ENCODE measurements around the gene ASXL1. TPM values are rescaled to one million over a fixed set of nuclear protein-coding genes. Genes with fewer than 3 reads are reported as not detected.
"Not testable (repeated sequence)": the region's sequence is repeated elsewhere in the genome, so short reads cannot be mapped to it uniquely, and the experiment has no call there.

The ASXL1 gene
- total RNA-seq, 1 donor from 2014 or later, result 133 TPM

DNA sequence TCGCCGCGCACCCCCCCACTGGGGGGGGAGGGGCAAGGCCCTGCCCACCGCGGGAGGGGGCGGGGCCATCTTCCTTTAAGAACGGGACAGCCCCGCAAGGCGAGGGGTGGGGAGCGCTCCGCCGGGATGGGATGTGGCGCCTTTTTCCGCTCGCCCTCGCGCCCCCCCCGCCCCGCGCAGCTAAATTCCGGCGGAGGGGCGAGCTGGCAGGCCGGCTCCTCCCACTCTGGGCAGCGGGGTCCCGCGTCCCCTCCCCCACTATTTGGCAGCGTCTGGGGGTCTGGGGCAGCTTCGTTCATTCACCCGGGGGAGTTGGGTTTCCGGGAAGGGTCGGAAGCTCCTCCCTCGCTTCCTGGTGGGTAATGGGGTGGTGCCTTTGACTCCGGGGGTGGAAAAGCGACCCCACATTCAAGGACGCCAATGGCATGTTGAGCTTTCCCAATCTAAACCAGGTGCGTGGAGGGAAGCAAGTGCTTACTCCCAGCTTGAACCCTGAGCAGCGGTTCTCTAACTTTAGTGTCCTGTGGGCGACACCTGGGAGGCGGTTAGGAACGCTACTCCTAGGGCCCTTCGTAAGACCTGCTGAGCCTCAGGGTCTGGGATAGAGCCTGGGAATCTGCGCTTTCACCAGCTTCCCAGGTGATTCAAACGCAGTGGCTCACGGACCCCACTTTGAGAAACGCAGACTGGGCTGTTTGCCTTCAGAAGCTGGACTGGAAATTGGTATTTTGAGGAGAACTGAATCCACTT lies 927 bp downstream of the ASXL1 start:
- intact Hi-C loops (cut with micrococcal nuclease), result loop anchor here (1.0 to 5.0 kb wide), 14 partner anchors 28 to 1373 kb away; partner anchors contain the start of genes COMMD7, PLAGL2, POFUT1 and TM9SF4

DNA sequence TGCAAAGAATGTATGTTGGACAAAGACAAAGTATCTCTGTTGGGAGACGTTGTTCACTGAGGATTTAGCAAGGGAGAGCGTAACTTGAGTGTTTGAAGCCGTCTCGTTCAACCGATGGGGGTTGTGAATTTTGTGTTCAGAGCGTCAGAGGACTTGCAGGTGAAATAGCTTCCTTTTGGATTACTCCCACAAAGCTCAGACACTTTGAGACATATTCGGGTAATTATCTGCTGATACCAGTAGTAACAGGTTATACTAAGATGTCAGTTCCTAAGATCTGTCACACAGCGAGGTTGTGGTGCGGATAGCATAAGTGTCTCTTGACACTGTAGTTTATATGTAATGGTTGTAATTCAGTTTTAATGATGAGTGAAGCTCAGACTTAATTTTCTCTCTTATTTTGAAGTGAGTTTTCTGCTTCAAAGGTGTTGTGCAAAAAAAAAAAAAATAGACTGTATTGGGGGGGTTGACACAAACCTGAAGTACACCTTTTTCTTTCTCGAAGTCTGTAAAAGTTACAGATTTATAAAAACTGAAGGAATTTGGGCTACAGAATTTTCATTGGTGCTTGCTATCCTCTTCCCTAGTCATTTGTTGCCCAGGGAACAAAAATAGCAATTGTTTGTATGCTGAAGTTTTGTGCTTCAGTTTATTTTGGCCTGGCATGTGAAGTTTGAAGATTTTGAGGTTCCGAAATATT lies 1.7 kb downstream of the ASXL1 start:
- intact Hi-C loops (cut with micrococcal nuclease), result loop anchor here (1.0 to 5.0 kb wide), 7 partner anchors 28 to 1373 kb away; partner anchors contain the start of genes COMMD7 and ZNF341

DNA sequence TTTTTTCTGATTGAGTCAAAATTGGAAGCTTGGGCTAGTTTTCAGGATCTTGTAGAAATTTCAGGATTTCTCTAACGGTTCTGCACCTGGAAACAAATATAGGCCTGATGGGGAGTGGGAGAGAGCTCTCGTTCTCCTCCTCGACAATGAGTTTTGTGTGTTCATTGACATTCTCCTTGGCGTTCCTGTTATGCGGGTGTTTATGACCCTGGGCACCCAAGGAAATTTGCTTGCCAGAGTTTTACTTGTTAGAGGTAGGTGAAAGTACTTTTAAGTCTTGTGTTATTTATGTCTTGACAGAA lies 2.2 kb downstream of the ASXL1 start:
- intact Hi-C loops (cut with micrococcal nuclease), result no loop called here

DNA sequence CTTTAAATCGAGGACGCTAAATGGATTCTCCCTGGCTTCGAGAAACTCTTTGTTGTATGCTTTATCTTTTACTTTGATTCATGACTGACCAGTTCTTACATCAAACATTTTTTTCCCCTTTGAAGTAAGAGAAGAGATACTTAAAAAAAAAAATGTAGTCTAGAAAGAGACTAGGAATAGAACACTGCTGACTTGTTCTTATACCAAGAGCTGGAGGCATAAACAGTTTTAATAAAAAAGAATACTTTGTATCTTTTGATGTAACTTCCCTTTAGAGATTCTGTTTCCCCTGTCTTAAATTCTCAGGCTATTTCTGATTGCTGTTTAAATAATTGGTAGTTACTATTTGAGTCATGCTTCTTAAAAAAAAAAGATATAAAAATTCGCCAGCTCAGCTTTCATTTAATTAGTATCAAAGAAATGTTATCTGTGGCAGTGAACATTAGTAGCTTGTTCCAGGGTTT lies 4.8 kb downstream of the ASXL1 start:
- intact Hi-C loops (cut with micrococcal nuclease), result no loop called here

DNA sequence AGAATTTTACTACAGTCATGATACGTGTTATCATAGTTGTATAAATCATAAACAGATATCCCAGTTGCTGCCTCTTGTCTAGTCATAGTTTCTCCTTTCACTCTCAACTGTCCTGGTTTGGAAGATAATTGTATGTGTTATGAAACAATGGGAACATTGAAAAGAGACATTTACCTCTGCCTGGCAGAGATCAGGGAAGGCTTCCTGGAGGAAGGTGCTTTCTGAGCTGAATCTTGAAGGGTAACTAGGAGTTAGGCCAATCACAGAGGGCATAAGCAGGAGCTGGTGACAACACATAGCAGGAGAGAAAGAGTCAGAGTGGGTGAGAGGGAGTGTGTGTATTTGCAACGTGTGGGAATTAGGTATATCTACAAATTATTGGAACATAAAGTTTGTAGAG lies 5.4 kb downstream of the ASXL1 start:
- intact Hi-C loops (cut with micrococcal nuclease), result no loop called here

DNA sequence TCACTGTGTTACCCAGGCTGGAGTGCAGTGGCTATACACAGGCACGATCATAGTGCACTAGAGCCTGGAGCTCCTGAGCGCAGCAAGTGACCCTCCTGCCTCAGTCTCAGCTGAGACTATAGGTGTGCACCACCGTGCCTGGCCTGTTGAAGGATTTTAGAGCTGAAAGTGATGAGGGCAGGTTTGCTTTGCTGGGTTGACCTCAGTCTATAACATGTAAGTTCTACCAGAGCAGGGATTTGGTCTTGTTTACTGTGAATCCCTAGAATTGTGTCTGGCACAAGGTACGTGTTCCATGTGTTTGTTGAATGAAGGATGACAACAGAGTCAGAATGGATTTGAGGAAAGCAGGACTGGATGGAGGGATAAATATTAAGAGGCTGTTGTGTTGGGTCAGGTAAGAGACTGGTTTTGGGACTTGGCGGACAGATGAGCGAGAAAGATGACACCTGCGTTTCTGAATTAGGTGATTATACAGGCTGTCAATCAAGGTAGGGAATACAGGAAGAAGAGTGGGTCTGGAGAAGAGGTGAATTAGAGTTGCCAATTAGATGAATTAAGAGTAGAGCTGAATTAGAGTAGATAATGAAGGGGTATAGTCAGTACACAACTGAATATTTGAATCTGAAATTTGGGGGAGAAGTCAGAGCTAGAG lies 6.5 kb downstream of the ASXL1 start:
- intact Hi-C loops (cut with micrococcal nuclease), result no loop called here

DNA sequence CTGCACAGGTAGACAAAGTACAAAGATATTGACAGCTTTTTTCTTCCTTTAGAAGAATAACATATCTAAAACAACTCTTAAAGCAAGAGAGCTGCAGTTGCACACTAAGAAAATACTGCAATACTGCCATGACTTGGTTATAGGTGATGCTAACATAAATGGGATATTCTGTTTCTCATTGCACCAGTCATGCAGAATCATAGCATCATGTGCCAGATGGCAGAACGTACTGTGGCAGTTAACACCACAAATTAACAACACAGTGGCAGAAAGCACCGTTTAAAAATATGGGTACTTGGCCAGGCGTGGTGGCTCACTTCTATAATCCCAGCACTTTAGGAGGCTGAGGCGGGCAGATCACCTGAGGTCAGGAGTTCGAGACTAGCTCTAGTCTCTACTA lies 7.4 kb downstream of the ASXL1 start:
- intact Hi-C loops (cut with micrococcal nuclease), result no loop called here

DNA sequence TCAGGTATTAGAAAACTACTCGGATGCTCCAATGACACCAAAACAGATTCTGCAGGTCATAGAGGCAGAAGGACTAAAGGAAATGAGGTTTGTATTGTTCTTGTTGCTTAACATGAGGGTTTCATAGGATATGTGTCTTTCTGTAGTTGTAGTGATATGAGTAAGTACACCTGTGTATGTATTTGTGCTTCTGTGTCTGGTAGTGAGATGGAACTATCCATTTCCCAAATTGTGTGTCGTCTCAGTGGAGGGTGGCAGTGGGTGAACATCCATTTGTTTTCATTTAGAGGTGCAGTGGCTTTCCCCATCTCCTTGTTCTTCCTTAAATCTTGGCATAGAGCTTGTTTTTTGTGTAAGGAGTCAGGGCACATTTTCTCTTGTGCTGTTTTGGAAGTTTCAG lies 8.2 kb downstream of the ASXL1 start:
- intact Hi-C loops (cut with micrococcal nuclease), result no loop called here

DNA sequence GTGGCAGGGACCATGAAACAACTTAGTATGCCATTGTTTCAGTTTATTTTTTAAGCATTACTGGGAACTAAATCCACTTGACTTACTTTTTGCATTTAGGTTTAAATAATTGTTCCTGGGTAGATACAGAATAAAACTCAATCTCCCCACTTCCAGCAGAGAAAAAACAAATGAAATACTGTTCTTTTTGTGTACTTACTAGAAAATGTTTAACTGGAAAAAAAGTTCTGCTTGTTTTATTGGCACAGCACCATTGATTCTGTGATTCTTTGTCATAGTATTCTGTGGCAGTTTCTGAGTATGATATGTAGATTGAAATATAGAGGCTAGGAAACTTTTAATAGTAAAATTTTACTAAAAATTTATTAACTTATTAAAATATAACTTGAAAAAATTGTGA lies 10.2 kb downstream of the ASXL1 start:
- intact Hi-C loops (cut with micrococcal nuclease), result no loop called here

DNA sequence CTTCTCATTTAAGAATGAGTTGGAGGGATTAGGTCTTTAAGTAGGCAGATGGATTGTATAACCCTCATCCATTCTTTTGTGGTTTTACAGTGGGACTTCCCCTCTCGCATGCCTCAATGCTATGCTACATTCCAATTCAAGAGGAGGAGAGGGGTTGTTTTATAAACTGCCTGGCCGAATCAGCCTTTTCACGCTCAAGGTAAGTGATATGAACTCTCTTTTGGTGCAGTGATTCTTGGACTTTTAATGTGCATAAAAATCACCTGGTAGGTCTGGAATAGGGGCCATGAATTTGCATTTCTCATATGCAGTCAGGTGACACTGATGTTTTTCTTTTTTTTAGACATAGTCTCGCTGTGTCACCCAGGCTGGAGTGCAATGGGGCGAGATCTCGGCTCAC lies 10.8 kb downstream of the ASXL1 start:
- intact Hi-C loops (cut with micrococcal nuclease), result loop anchor here (1.0 kb wide), 1 partner anchor 33 kb away; no protein-coding TSS in a partner anchor

DNA sequence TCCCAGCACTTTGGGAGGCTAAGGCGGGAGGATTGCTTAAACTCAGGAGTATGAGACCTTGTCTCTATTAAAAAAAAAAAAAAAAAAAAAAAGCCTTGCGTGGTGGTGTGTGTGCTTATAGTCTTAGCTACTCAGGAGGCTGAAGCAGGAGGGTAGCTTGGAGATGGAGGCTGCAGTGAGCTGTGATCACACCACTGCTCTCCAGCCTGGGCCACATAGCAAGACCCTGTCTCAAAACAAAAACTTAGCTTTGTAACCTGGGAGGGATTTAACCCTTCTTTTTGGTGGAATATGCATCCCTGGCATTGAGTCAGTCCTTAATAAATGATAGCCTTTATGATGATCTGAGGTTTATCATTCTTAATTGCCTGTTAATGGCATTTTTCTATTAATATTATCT lies 12.8 kb downstream of the ASXL1 start:
- intact Hi-C loops (cut with micrococcal nuclease), result no loop called here

DNA sequence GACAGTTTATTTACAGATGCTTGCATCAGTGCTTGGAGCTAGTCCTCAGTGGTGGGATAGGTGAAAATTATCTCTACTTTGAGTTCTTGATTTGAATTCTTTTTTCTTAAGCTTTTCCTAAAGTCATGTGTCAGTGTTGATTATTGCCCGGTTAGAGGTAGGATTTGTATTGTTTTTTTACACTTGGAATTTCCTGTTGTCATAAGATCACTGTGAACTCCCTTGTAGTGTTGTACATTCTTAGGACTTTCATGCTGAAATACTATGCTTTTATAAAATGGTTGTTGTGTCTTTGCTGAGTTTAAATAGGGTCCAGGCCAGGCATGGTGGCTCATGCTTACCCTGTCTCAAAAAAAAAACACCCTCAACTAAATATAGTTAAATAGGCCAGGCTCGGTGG lies 20.3 kb downstream of the ASXL1 start:
- intact Hi-C loops (cut with micrococcal nuclease), result no loop called here

DNA sequence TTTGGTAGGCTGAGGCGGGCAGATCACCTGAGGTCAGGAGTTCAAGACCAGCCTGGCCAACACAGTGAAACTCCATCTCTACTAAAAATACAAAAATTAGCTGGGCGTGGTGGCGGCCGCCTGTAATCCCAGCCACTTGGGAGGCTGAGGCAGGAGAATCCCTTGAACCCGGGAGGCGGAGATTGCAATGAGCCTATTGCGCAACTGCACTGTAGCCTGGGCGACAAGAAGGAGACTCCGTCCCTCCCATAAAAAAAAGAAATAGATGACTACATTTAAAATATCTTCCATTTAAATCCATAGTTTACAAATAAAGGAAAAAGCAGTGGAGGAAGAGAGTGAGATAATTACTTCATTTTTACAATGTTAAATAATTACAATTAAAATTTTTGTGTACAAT lies 21.9 kb downstream of the ASXL1 start:
- intact Hi-C loops (cut with micrococcal nuclease), result not testable (repeated sequence)

DNA sequence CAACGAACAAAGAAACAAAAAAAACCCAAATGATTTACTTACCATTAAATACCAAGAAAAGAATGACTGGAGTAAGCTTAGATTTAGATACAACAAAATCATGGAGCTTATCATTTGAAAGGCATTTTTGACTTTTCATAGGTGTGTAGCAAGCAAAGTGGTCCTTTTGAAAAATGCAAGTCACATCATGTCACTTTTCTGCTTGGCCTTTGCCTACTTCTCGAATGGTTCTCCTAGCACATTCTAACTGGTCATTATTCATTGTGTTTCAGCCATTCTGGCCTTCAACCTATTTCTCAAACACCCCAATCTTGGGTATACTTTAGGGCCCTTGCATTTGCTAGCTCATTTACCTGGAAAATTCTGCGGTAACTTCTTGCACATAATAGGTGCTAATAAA lies 22.6 kb downstream of the ASXL1 start:
- intact Hi-C loops (cut with micrococcal nuclease), result no loop called here

DNA sequence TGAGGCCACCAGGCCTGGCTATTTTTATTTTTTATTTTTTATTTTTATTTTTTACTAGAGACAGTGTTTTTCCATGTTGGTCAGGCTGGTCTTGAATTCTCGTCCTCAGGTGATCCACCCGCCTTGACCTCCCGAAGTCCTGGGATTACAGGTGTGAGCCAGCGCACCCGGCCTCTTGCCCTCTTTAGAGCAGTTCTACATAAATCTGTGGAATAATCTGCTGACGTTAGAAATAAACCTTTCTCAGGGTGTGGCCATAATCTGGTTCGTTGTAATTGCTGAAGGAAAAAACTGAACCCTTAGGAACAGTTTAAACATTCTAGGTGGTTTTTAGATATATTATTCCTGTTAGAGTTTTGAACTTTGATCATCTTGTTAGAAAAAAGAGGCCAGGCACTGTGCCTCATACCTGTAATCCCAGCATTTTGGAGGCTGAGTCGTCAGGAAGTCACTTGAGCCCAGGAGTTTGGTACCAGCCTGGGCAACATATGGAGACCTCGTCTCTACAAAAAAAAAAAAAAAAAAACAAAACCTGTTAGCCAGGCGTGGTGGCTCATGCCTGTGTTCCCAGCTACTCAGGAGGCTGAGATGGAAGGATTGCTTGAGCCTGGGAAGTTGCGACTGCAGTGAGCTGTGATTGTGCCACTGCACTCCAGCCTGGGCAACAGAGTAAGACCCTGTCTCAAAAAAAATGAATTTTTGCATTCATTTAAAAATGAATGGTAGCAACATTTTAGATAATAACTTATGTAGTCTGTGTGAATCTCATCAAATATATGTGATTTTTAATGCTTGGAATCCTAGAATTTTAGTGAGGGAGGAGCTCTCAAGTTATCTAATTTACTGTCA lies 24.2 kb downstream of the ASXL1 start:
- intact Hi-C loops (cut with micrococcal nuclease), result no loop called here

DNA sequence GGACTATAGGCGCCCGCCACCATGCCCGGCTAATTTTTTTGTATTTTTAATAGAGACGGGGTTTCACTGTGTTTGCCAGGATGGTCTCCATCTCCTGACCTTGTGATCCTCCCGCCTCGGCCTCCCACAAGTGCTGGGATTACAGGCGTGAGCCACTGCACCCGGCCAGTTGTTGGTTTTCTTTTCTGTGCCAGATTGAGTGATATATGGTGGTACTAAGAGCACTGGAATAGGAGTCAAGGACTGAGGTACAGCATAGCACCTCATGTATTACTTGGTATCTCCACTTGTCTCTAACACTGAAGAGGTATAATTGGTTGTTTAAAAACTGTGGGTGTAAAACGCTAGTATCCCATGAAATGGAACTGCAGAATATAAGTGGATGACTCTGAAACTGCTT lies 25.3 kb downstream of the ASXL1 start:
- intact Hi-C loops (cut with micrococcal nuclease), result not testable (repeated sequence)

DNA sequence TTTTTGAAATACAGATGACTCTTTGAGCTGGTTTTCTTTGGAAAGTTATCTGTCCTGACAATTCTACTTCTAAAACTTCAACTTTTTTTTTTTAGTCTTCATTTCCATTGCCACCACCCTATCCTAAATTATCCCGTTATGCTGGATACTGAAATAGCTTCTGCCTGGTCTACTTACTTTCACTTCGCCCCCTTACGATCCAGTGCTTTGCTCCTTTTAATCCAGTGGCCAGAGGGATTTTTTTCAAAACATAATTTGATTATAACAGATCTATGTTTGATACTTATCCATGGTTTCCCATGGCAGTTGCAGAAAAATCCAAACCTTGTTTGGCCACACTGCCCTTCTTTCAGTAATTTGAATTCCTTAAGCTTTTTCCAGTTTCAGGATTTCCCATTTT lies 27.4 kb downstream of the ASXL1 start:
- intact Hi-C loops (cut with micrococcal nuclease), result no loop called here

DNA sequence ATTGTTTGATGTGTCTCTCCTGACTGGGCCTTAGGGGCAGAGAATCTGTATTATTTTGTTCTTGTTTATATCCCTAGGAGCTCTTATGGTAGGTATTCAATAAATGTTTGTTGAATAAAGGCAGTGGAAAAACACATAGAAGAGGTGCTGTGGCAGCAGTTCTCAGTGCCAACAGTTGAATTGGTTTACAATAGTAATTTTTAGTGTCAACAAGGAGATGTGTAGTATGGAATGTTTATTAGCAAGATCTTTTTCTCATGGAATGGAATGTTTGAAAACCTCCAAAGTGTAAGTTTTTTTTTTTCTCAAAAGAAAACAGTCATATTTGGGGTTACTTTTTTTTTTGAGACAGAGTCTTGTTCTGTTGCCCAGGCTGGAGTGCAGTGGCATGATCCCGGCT lies 28.0 kb downstream of the ASXL1 start:
- intact Hi-C loops (cut with micrococcal nuclease), result no loop called here

DNA sequence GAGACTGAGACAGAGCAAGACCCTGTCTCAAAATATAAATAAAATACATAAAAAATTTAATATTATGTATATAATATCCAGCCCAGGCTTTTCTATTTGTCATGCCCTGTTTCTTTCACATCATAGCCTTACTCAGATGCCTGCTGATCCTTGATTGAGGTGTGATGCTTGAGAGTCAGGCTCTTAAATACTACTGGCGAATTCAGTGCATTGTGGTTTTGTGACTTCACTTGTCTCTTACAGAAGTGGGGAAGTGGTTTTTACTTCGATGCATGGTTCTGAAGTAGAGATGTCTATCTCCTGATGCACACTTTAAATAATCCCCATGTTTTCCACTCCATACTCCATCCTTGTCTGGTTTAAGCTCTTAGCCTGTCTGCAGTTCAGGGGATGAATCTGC lies 29.1 kb downstream of the ASXL1 start:
- intact Hi-C loops (cut with micrococcal nuclease), result loop anchor here (1.0 kb wide), 4 partner anchors 20 to 102 kb away; no protein-coding TSS in a partner anchor

DNA sequence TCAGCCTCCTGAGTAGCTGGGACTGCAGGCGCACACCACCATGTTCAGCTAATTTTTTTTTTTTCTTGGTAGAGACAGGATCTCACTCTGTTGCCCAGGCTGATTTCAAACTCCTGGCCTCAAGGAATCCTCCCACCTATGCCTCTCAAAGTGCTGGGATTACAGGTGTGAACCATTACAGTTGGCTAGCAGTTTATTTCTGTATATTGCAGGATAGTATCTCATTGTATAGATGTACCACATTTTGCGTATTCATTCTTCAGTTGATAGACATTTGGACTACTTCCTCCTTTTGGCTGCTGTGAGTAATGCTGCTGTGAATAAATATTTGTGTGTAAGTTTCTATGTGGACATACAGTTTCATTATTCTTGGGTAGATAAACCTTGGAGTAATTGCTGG lies 32.9 kb downstream of the ASXL1 start:
- intact Hi-C loops (cut with micrococcal nuclease), result no loop called here

DNA sequence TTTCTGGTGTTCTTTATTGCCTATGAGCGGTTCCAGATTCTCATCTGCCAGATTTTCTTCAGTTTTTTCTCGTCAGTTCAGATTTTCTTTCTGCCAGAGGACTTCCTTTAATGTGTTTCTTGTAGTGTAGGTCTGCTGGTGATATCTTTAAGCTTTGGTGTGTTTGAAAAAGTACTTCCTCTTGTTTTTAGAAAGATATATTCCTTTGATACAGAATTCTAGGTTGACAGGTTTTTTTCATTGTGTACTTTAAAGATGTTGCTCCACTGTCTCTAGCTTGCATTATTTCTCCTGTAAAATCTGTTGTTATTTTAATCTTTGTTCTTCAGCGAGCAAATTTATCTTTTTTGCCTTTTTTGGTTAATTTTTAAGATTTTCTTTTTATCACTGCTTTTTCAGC lies 36.9 kb downstream of the ASXL1 start:
- intact Hi-C loops (cut with micrococcal nuclease), result no loop called here
